Neural cell (in vitro differentiated cells): ENCODE data around the gene SCYL3. TPM values are rescaled to one million over a fixed set of nuclear protein-coding genes. Genes with fewer than 3 reads are reported as not detected.

ENCODE experiments used
- H2AFZ ChIP-seq: fragments of 200-600, 300-800 bp; sonication (generic), shearing (Covaris generic); 2 replicates; pipeline ENCODE4 v1.6.0; 2014; ENCODE audit warnings: low read depth, mild to moderate bottlenecking, antibody characterized with exemption, low read length, moderate library complexity
- H3F3A ChIP-seq: fragments of 200-600 bp; shearing (Covaris generic); 2 replicates; pipeline ENCODE4 v1.6.1; 2016; ENCODE audit warnings: mild to moderate bottlenecking, moderate library complexity, mixed read lengths, antibody characterized with exemption, low read length; ENCODE audit not compliant: insufficient read depth, poor library complexity, severe bottlenecking
- H3K27ac ChIP-seq: fragments of 200-600, 300-800 bp; sonication (generic), shearing (Covaris generic); 2 replicates; pipeline ENCODE4 v1.5.1; 2014; ENCODE audit warnings: mild to moderate bottlenecking, low read length, moderate library complexity
- H3K27me3 ChIP-seq: fragments of 300-800, 200-600 bp; sonication (generic), shearing (Covaris generic); 2 replicates; pipeline ENCODE4 v1.6.0; 2014; ENCODE audit warnings: mild to moderate bottlenecking, low read depth, low read length, moderate library complexity; ENCODE audit not compliant: insufficient read depth
- H3K36me3 ChIP-seq: fragments of 300-800, 200-600 bp; sonication (generic), shearing (Covaris generic); 2 replicates; pipeline ENCODE4 v1.5.1; 2014; ENCODE audit warnings: mild to moderate bottlenecking, antibody characterized with exemption, low read length, moderate library complexity; ENCODE audit not compliant: insufficient read depth
- H3K4me2 ChIP-seq: fragments of 300-800, 200-600 bp; sonication (generic), shearing (Covaris generic); 2 replicates; pipeline ENCODE4 v1.6.0; 2014; ENCODE audit warnings: mild to moderate bottlenecking, low read length
- H3K4me3 ChIP-seq: fragments of 300-800, 200-600 bp; sonication (generic), shearing (Covaris generic); 2 replicates; pipeline ENCODE4 v1.5.1; 2014; ENCODE audit warnings: mild to moderate bottlenecking, low read length, moderate library complexity
- H3K79me2 ChIP-seq: fragments of 200-600 bp; shearing (Covaris generic); replicated peaks from 2 replicates; pipeline ENCODE4 v1.6.0; 2014; ENCODE audit warnings: mild to moderate bottlenecking, low read length, moderate library complexity; ENCODE audit not compliant: insufficient read depth
- H3K9ac ChIP-seq: fragments of 300-800, 200-600 bp; sonication (generic), shearing (Covaris generic); 2 replicates; pipeline ENCODE4 v1.6.1; 2016; ENCODE audit warnings: mild to moderate bottlenecking, low read length, mixed read lengths
- H3K9me2 ChIP-seq: fragments of 200-600 bp; shearing (Covaris generic); 2 replicates; pipeline ENCODE4 v1.6.1; 2016; ENCODE audit warnings: mild to moderate bottlenecking, low read length, mixed read lengths; ENCODE audit not compliant: insufficient read depth
- H3K9me3 ChIP-seq: fragments of 200-600, 300-800 bp; sonication (generic), shearing (Covaris generic); 2 replicates; pipeline ENCODE4 v1.6.1; 2016; ENCODE audit warnings: mild to moderate bottlenecking, mixed run types, low read length, moderate library complexity, mixed read lengths
- H4K20me1 ChIP-seq: fragments of 200-600 bp; shearing (Covaris generic); 2 replicates; pipeline ENCODE4 v1.6.1; 2016; ENCODE audit warnings: mild to moderate bottlenecking, mixed run types; ENCODE audit not compliant: insufficient read depth
- EP300 ChIP-seq: fragments of 450-650 bp; conservative IDR thresholded peaks from 2 replicates; pipeline ENCODE4 v1.6.1; 2014; ENCODE audit warnings: antibody characterized with exemption, mild to moderate bottlenecking, moderate library complexity; ENCODE audit not compliant: poor library complexity, severe bottlenecking
- EZH2 ChIP-seq: fragments of 200-600, 300-800 bp; shearing (Covaris generic), sonication (generic); IDR thresholded peaks from 2 replicates; pipeline ENCODE4 v1.6.1; 2014; ENCODE audit warnings: antibody characterized with exemption, low read length, borderline replicate concordance, mild to moderate bottlenecking; ENCODE audit not compliant: insufficient read depth, poor library complexity, severe bottlenecking
- MXI1 ChIP-seq: fragments of 450-650 bp; conservative IDR thresholded peaks from 2 replicates; pipeline ENCODE4 v1.6.1; 2014; ENCODE audit warnings: antibody characterized with exemption, mild to moderate bottlenecking; ENCODE audit not compliant: poor library complexity, severe bottlenecking
- POLR2AphosphoS5 ChIP-seq: IDR thresholded peaks from 2 replicates; pipeline ENCODE4 v1.6.1; 2012
- RAD21 ChIP-seq: fragments of 450-650 bp; conservative IDR thresholded peaks from 2 replicates; pipeline ENCODE4 v1.6.1; 2014; ENCODE audit warnings: antibody characterized with exemption, mild to moderate bottlenecking, moderate library complexity
- SMC3 ChIP-seq: fragments of 450-650 bp; conservative IDR thresholded peaks from 2 replicates; pipeline ENCODE4 v1.6.1; 2014; ENCODE audit warnings: antibody characterized with exemption, mild to moderate bottlenecking, moderate library complexity; ENCODE audit not compliant: poor library complexity
- TAF1 ChIP-seq: IDR thresholded peaks from 2 replicates; pipeline ENCODE4 v1.6.1; 2012; ENCODE audit warnings: low read depth
- polyA plus RNA-seq: library from polyadenylated mRNA; depleted of rRNA; stranded (reverse); fragments of >200 nt; gene quantifications from 2 replicates; pipeline ENCODE4 v1.2.3, GENCODE V29; 2014
- TF ChIP-seq, protein P1 (sequence below): IDR thresholded peaks from 2 replicates; pipeline ENCODE4 v1.6.1; 2012; ENCODE audit warnings: borderline replicate concordance
- TF ChIP-seq, protein P2 (sequence below): fragments of 450-650 bp; IDR thresholded peaks from 2 replicates; pipeline ENCODE4 v1.5.1; 2014; ENCODE audit warnings: antibody characterized with exemption, mild to moderate bottlenecking, moderate library complexity; ENCODE audit not compliant: poor library complexity, severe bottlenecking

Gene SCYL3
- polyA plus RNA-seq, 1 donor from 2014 or later, result 13.1 TPM

DNA sequence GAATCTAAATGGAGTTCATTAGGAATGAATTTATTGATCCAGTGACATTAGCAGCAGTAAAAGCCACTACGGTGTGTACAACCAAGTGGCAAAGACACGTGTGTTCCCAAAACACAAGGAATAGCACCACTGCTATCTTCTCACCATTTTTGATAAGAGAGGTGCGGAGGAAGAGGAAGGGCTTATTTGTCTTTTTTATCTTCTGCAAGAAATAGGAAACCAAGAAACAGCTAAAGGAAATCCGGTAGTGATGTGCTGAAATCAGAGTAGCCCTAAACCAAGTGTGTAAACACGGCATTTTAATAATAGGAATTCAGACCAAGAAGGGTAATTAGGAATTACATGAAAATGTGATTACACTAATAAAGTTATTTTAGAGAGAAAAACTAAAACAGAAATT lies 9.1 kb upstream of the SCYL3 start:
- H3K4me2 ChIP-seq, result no peak overlapping the region
- no peaks in the 10 kb centered on the region for H3K9me2 ChIP-seq
- no peaks in the 10 kb centered on the region for H3K79me2 ChIP-seq
- H3K27ac ChIP-seq, result no peak overlapping the region
- no peaks in the 10 kb centered on the region for H3K9me3 ChIP-seq
- TF ChIP-seq, protein P1, sequence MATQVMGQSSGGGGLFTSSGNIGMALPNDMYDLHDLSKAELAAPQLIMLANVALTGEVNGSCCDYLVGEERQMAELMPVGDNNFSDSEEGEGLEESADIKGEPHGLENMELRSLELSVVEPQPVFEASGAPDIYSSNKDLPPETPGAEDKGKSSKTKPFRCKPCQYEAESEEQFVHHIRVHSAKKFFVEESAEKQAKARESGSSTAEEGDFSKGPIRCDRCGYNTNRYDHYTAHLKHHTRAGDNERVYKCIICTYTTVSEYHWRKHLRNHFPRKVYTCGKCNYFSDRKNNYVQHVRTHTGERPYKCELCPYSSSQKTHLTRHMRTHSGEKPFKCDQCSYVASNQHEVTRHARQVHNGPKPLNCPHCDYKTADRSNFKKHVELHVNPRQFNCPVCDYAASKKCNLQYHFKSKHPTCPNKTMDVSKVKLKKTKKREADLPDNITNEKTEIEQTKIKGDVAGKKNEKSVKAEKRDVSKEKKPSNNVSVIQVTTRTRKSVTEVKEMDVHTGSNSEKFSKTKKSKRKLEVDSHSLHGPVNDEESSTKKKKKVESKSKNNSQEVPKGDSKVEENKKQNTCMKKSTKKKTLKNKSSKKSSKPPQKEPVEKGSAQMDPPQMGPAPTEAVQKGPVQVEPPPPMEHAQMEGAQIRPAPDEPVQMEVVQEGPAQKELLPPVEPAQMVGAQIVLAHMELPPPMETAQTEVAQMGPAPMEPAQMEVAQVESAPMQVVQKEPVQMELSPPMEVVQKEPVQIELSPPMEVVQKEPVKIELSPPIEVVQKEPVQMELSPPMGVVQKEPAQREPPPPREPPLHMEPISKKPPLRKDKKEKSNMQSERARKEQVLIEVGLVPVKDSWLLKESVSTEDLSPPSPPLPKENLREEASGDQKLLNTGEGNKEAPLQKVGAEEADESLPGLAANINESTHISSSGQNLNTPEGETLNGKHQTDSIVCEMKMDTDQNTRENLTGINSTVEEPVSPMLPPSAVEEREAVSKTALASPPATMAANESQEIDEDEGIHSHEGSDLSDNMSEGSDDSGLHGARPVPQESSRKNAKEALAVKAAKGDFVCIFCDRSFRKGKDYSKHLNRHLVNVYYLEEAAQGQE, result no peak
- TF ChIP-seq, protein P2, sequence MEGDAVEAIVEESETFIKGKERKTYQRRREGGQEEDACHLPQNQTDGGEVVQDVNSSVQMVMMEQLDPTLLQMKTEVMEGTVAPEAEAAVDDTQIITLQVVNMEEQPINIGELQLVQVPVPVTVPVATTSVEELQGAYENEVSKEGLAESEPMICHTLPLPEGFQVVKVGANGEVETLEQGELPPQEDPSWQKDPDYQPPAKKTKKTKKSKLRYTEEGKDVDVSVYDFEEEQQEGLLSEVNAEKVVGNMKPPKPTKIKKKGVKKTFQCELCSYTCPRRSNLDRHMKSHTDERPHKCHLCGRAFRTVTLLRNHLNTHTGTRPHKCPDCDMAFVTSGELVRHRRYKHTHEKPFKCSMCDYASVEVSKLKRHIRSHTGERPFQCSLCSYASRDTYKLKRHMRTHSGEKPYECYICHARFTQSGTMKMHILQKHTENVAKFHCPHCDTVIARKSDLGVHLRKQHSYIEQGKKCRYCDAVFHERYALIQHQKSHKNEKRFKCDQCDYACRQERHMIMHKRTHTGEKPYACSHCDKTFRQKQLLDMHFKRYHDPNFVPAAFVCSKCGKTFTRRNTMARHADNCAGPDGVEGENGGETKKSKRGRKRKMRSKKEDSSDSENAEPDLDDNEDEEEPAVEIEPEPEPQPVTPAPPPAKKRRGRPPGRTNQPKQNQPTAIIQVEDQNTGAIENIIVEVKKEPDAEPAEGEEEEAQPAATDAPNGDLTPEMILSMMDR, result no peak
- no peak for TF ChIP-seq SMC3
- no peak for TF ChIP-seq EP300
- TF ChIP-seq EZH2, result no peak
- TF ChIP-seq MXI1, result no peak
- TF ChIP-seq TAF1, result no peak
- H3K27me3 ChIP-seq, result no peaks in the 10 kb centered on the region
- no peaks in the 10 kb centered on the region for H4K20me1 ChIP-seq
- H3K4me3 ChIP-seq, result no peak overlapping the region
- no peaks in the 10 kb centered on the region for H3K36me3 ChIP-seq
- H3F3A ChIP-seq, result no peaks in the 10 kb centered on the region
- H3K9ac ChIP-seq, result no peak overlapping the region
- no peak overlapping the region for H2AFZ ChIP-seq

DNA sequence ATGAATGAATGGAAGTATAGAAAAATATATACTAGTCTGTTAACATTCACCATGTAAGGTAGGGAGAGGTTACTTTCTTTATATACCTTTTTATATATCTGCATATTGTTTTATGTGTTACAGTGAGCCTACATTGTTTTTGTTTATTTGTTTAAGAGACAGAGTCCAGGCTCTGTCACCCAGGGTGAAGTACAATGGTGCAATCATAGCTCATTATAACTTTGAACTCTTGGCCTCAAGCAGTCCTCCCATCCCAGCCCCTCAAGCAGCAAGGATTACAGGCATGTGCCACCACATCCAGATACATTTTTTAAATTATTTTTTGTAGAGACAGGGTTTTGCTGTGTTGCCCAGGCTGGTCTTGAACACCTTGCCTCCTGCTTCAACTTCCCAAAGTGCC lies 7.4 kb upstream of the SCYL3 start:
- H3F3A ChIP-seq, result no peaks in the 10 kb centered on the region
- no peak overlapping the region for H2AFZ ChIP-seq
- TF ChIP-seq EZH2, result no peak
- TF ChIP-seq, protein P1, result no peak
- no peak for TF ChIP-seq MXI1
- no peak for TF ChIP-seq TAF1
- no peak for TF ChIP-seq SMC3
- TF ChIP-seq RAD21, result no peak
- no peak for TF ChIP-seq POLR2AphosphoS5
- no peaks in the 10 kb centered on the region for H3K9me3 ChIP-seq
- H4K20me1 ChIP-seq, result no peaks in the 10 kb centered on the region
- no peak overlapping the region for H3K27ac ChIP-seq
- H3K9ac ChIP-seq, result no peak overlapping the region
- H3K27me3 ChIP-seq, result no peaks in the 10 kb centered on the region
- no peaks in the 10 kb centered on the region for H3K9me2 ChIP-seq
- no peak overlapping the region for H3K4me2 ChIP-seq
- no peaks in the 10 kb centered on the region for H3K36me3 ChIP-seq
- no peak overlapping the region for H3K4me3 ChIP-seq
- no peaks in the 10 kb centered on the region for H3K79me2 ChIP-seq
